Measurements from ENCODE around the gene OLIG3. TPM values are rescaled to one million over a fixed set of nuclear protein-coding genes. Genes with fewer than 3 reads are reported as not detected.

Gene OLIG3
- total RNA-seq, 1 donor from 2014 or later, result 0.14 TPM

DNA sequence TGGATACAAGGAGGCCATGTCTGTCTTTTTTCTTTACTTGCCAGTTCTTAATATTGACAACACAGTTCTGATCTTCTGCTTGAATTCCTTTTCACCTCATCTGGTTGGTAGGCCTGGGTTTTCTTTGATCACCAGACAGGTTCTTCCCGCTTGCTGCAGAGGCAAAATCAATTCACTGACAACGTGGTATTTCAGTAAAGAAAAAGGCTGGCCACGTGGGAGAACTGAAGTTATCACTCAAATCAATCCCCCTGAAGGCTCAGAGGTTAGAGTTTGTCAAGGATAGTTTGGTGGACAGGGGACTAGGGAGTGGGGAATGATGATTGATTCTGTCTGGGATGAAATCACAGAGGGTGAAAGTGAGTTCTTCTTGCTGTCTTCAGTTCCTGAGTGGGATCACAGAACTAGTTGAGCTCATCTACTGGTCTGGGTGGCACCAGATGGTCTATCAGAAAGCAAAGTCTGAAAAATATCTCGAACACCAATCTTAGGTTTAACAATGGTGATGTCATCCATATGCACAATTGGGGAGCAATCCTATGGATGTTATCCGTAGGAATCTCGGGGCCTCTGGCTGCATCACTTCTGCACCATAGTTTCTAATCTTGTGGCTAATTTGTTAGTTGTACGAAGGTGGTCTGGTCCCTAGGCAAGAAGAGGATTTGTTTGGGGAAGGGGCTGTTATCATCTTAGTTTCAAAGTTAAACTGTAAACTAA is 37.3 kb upstream of the OLIG3 start:
- Mint-ChIP-seq H3K9me3 (ENCODE audit: unreplicated experiment) (peaks cover 2% of the 10 kb centered on the region), H3K4me3 (ENCODE audit: unreplicated experiment) (no peak overlapping the region), H3K27me3 (ENCODE audit: low read depth, unreplicated experiment) (no peaks in the 10 kb centered on the region), H3K27ac (ENCODE audit: unreplicated experiment) (no peak overlapping the region), H3K36me3 (ENCODE audit: low read depth, unreplicated experiment) (no peaks in the 10 kb centered on the region), H3K4me1 (ENCODE audit: low read depth, unreplicated experiment) (no peaks in the 10 kb centered on the region)
- no peak for FAIRE-seq
- Histone ChIP-seq H3K9ac (ENCODE audit: low read length) (no peak overlapping the region), H3K9me3 (ENCODE audit: insufficient read depth, low read depth, low read length) (no peaks in the 10 kb centered on the region), H3K27me3 (ENCODE audit: insufficient read depth, low read length) (no peaks in the 10 kb centered on the region), H3K27ac (ENCODE audit: low read depth, low read length) (no peak overlapping the region), H4K20me1 (ENCODE audit: insufficient read depth, low read length) (no peaks in the 10 kb centered on the region), H3K36me3 (ENCODE audit: insufficient read depth, low read length) (no peaks in the 10 kb centered on the region), H3K4me3 (ENCODE audit: insufficient read depth, low read depth, low read length) (no peak overlapping the region), H3K79me2 (ENCODE audit: insufficient read depth, low read length) (no peaks in the 10 kb centered on the region), H3K4me2 (ENCODE audit: low read length) (no peak overlapping the region), H3K4me1 (ENCODE audit: insufficient read depth, low read length) (no peaks in the 10 kb centered on the region), H2AFZ (ENCODE audit: low read depth, low read length) (no peak overlapping the region)
- no peak for DNase-seq (ENCODE audit: low read depth)
- no peak for TF ChIP-seq EZH2 (IDR thresholded peaks at IDR 0.05; ENCODE audit: insufficient read depth, low read length)
- no peak for TF ChIP-seq CTCF (IDR thresholded peaks at IDR 0.05; ENCODE audit: insufficient read depth, low read depth, low read length)

DNA sequence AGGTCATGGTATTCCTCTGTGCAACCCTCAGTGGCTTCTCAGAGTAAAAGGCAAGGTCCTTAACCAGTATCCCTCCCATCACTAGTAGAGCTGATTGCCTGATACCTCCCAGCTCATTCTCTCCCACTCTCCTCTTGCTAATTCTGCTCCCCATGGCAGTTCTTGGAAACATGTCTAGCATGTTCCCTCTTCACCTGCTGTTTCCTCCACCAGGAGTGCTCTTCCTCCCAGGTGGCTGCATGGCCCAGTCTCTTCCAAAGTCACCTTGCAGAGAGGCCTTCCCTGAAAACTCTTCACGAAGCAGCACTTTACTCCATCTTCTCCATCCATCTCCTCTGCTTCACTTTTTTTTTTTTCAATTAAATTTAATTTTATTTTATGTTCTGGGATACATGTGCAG is 36.2 kb upstream of the OLIG3 start:
- H3K4me2 ChIP-seq (ENCODE audit: low read length), result no peak overlapping the region
- no peak overlapping the region for H3K27ac Mint-ChIP-seq (ENCODE audit: unreplicated experiment)
- H3K9me3 ChIP-seq (ENCODE audit: insufficient read depth, low read depth, low read length), result no peaks in the 10 kb centered on the region
- H3K36me3 Mint-ChIP-seq (ENCODE audit: low read depth, unreplicated experiment), result no peaks in the 10 kb centered on the region
- DNase-seq (ENCODE audit: low read depth) (no peak), FAIRE-seq (no peak)
- H3K27me3 ChIP-seq (ENCODE audit: insufficient read depth, low read length), result no peaks in the 10 kb centered on the region
- H2AFZ ChIP-seq (ENCODE audit: low read depth, low read length), result no peak overlapping the region
- H3K27ac ChIP-seq (ENCODE audit: low read depth, low read length), result no peak overlapping the region
- H3K4me1 ChIP-seq (ENCODE audit: insufficient read depth, low read length), result no peaks in the 10 kb centered on the region
- no peaks in the 10 kb centered on the region for H3K79me2 ChIP-seq (ENCODE audit: insufficient read depth, low read length)
- TF ChIP-seq CTCF (IDR thresholded peaks at IDR 0.05; ENCODE audit: insufficient read depth, low read depth, low read length) (no peak), EZH2 (IDR thresholded peaks at IDR 0.05; ENCODE audit: insufficient read depth, low read length) (no peak)
- H3K9me3 Mint-ChIP-seq (ENCODE audit: unreplicated experiment), result peaks cover 2% of the 10 kb centered on the region
- no peak overlapping the region for H3K4me3 ChIP-seq (ENCODE audit: insufficient read depth, low read depth, low read length)
- no peak overlapping the region for H3K4me3 Mint-ChIP-seq (ENCODE audit: unreplicated experiment)
- no peaks in the 10 kb centered on the region for H3K36me3 ChIP-seq (ENCODE audit: insufficient read depth, low read length)
- no peaks in the 10 kb centered on the region for H3K4me1 Mint-ChIP-seq (ENCODE audit: low read depth, unreplicated experiment)
- H3K27me3 Mint-ChIP-seq (ENCODE audit: low read depth, unreplicated experiment), result no peaks in the 10 kb centered on the region
- H4K20me1 ChIP-seq (ENCODE audit: insufficient read depth, low read length), result no peaks in the 10 kb centered on the region
- no peak overlapping the region for H3K9ac ChIP-seq (ENCODE audit: low read length)

DNA sequence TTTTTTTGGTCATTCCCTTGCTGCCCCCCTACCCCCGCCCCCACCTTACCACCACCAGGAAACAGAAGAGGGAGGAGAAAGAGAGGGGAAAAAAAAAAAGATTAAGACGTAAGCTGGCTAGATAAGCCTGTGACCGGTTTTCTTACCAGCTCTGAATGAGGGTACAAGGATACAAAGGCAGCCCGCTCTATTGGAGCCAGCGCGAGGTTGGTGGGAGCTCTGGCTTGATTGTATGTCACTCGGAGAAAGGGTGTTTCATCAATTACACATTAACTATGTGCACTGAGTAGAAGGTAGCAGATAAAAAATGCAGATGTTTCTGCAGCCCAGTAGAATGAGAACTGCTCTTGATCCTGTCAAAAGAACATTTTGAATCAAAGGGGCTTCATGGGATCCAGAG is 28.6 kb upstream of the OLIG3 start:
- Mint-ChIP-seq H3K9me3 (ENCODE audit: unreplicated experiment) (peaks cover 5% of the 10 kb centered on the region), H3K4me3 (ENCODE audit: unreplicated experiment) (no peak overlapping the region), H3K4me1 (ENCODE audit: low read depth, unreplicated experiment) (no peaks in the 10 kb centered on the region), H3K27ac (ENCODE audit: unreplicated experiment) (no peak overlapping the region), H3K36me3 (ENCODE audit: low read depth, unreplicated experiment) (no peaks in the 10 kb centered on the region), H3K27me3 (ENCODE audit: low read depth, unreplicated experiment) (peaks cover 1% of the 10 kb centered on the region)
- Histone ChIP-seq H3K79me2 (ENCODE audit: insufficient read depth, low read length) (no peaks in the 10 kb centered on the region), H3K36me3 (ENCODE audit: insufficient read depth, low read length) (no peaks in the 10 kb centered on the region), H3K4me3 (ENCODE audit: insufficient read depth, low read depth, low read length) (no peak overlapping the region), H3K9ac (ENCODE audit: low read length) (no peak overlapping the region), H3K9me3 (ENCODE audit: insufficient read depth, low read depth, low read length) (no peaks in the 10 kb centered on the region), H3K27me3 (ENCODE audit: insufficient read depth, low read length) (peaks cover 17% of the 10 kb centered on the region), H3K4me1 (ENCODE audit: insufficient read depth, low read length) (no peaks in the 10 kb centered on the region), H3K4me2 (ENCODE audit: low read length) (no peak overlapping the region), H4K20me1 (ENCODE audit: insufficient read depth, low read length) (no peaks in the 10 kb centered on the region), H3K27ac (ENCODE audit: low read depth, low read length) (no peak overlapping the region), H2AFZ (ENCODE audit: low read depth, low read length) (no peak overlapping the region)
- no peak for DNase-seq (ENCODE audit: low read depth)
- no peak for FAIRE-seq
- TF ChIP-seq CTCF (IDR thresholded peaks at IDR 0.05; ENCODE audit: insufficient read depth, low read depth, low read length) (no peak), EZH2 (IDR thresholded peaks at IDR 0.05; ENCODE audit: insufficient read depth, low read length) (no peak)

Measured in astrocyte (in vitro differentiated cells and primary cell).